ENCODE results near the gene CAMK2B.

Gene CAMK2B

DNA sequence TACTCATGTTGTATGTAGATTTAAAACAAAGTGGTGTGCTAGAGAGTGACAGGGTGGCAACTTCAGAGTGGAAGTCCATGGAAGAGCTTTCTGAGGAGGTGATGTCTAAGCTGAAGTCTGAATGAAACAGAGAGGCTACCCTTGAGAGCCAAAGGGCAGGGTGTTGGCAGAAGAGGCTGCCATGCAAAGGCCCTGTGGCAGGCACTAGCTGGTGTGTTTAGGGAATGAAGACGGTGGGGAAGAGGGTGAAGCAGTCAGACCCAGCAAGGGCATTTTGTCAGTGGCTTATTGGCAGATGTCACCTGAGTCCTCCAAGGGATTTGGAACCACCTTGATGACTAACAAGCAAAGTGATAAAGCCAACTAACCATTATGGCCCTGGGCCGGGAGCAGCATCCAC, 3.7 kb upstream of the CAMK2B start:
- H3K36me3 Mint-ChIP-seq (ENCODE audit: low read depth), result no peaks in the 10 kb centered on the region

DNA sequence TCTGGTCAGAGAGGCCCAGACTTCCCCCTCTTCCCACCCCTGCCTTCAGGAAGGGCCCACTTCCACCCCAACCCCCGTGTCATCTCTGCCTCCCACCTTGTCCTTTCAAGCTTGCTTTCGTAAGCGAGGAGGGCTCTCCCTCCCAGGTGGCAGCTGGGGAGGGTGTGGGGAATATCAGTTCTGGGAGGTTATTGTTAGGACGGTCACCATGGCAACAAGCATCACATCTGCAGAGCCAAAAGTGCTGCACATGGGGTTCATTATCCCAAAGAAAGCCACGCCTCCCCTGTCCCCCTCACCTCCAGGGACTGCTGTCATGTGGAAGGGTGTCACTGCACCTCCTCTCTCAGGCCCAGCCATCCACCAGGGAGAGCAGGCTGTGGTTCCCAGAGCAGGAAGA, 2.6 kb upstream of the CAMK2B start:
- Mint-ChIP-seq H3K9me3 (no peaks in the 10 kb centered on the region), H3K4me1 (peaks cover 26% of the 10 kb centered on the region), H3K36me3 (ENCODE audit: low read depth) (no peaks in the 10 kb centered on the region), H3K4me3 (no peak overlapping the region), H3K27ac (no peak overlapping the region), H3K27me3 (ENCODE audit: low read depth) (peaks cover 50% of the 10 kb centered on the region)
- TF ChIP-seq, protein P1, sequence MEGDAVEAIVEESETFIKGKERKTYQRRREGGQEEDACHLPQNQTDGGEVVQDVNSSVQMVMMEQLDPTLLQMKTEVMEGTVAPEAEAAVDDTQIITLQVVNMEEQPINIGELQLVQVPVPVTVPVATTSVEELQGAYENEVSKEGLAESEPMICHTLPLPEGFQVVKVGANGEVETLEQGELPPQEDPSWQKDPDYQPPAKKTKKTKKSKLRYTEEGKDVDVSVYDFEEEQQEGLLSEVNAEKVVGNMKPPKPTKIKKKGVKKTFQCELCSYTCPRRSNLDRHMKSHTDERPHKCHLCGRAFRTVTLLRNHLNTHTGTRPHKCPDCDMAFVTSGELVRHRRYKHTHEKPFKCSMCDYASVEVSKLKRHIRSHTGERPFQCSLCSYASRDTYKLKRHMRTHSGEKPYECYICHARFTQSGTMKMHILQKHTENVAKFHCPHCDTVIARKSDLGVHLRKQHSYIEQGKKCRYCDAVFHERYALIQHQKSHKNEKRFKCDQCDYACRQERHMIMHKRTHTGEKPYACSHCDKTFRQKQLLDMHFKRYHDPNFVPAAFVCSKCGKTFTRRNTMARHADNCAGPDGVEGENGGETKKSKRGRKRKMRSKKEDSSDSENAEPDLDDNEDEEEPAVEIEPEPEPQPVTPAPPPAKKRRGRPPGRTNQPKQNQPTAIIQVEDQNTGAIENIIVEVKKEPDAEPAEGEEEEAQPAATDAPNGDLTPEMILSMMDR (IDR thresholded peaks at IDR 0.05; ENCODE audit: unreplicated experiment in 3 of 3), result no peak

More for the DNA sequence above, 3.7 kb upstream of the CAMK2B start:
- peaks cover 39% of the 10 kb centered on the region for H3K27me3 Mint-ChIP-seq (ENCODE audit: low read depth)
- H3K9me3 Mint-ChIP-seq, result no peaks in the 10 kb centered on the region
- H3K27ac Mint-ChIP-seq, result no peak overlapping the region
- no peak overlapping the region for H3K4me3 Mint-ChIP-seq
- H3K4me1 Mint-ChIP-seq, result peaks cover 28% of the 10 kb centered on the region
- TF ChIP-seq, protein P1 (IDR thresholded peaks at IDR 0.05; ENCODE audit: unreplicated experiment in 3 of 3), result no peak

GRCh38 chr7:44326261-44327125, 1.1 kb upstream of the CAMK2B start:
- TF ChIP-seq, protein P1 (IDR thresholded peaks at IDR 0.05; ENCODE audit: unreplicated experiment in 3 of 3), result peak in 1 of 3 experiments; percentile 1
- H3K4me1 Mint-ChIP-seq, result peaks cover 20% of the 10 kb centered on the region

GRCh38 chr7:44325811-44326241, 432 bp upstream of the CAMK2B start:
- Mint-ChIP-seq H3K27me3 (ENCODE audit: low read depth) (peaks cover 67% of the 10 kb centered on the region), H3K4me1 (peaks cover 22% of the 10 kb centered on the region), H3K27ac (peak overlapping the region in 1 of 3 experiments; percentile 3), H3K36me3 (ENCODE audit: low read depth) (no peaks in the 10 kb centered on the region), H3K9me3 (no peaks in the 10 kb centered on the region), H3K4me3 (peak overlapping the region; percentile 90 to 94 (median 92))
- TF ChIP-seq, protein P1 (IDR thresholded peaks at IDR 0.05; ENCODE audit: unreplicated experiment in 3 of 3), result peak in 1 of 3 experiments; percentile 16

More at GRCh38 chr7:44326261-44327125, 1.1 kb upstream of the CAMK2B start:
- no peaks in the 10 kb centered on the region for H3K9me3 Mint-ChIP-seq
- no peak overlapping the region for H3K27ac Mint-ChIP-seq
- no peaks in the 10 kb centered on the region for H3K36me3 Mint-ChIP-seq (ENCODE audit: low read depth)
- H3K27me3 Mint-ChIP-seq (ENCODE audit: low read depth), result peaks cover 60% of the 10 kb centered on the region
- H3K4me3 Mint-ChIP-seq, result peak overlapping the region; percentile 77 to 92 (median 81)

DNA sequence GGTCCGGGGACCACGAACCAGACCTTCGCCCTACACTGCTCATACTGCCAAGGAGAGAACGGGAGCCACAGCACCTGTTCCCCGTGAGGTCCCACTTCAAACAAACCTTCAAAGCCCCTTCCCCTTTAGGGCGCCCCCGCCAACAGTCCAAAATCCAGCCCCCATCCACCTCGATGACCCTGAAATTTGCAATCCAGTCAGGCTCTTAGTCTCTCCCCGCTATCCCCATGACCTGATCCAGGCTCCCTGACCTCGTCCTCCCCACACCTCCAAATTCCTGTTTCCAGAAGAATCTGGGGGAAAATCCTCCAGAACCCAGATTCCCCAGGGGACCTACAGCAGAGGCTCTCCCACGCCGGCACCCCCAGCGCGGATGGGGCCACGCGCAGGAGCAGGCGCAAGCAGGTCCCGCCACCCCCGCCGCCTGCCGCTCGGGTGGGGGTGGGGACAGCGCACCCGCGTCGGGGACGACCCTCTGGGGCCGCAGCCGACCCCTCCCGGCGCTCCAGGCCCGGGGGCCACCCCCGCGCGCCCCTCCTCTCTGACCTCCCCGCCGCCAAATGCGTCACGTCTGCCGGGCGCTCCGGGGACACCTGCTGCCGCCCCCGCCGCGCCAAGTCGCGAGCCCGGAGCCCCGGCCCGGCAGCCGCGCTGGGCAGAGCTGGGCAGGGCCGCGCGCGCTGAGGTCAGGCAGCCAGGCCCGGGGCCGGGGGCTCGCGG, 753 bp downstream of the CAMK2B start:
- peak overlapping the region; percentile 80 to 83 (median 82) for H3K4me3 Mint-ChIP-seq
- H3K27me3 Mint-ChIP-seq (ENCODE audit: low read depth), result peaks cover 70% of the 10 kb centered on the region
- no peak overlapping the region for H3K27ac Mint-ChIP-seq

More for the DNA sequence above, 753 bp downstream of the CAMK2B start:
- no peaks in the 10 kb centered on the region for H3K9me3 Mint-ChIP-seq
- no peaks in the 10 kb centered on the region for H3K36me3 Mint-ChIP-seq (ENCODE audit: low read depth)
- H3K4me1 Mint-ChIP-seq, result peaks cover 24% of the 10 kb centered on the region
- TF ChIP-seq, protein P1 (IDR thresholded peaks at IDR 0.05; ENCODE audit: unreplicated experiment in 3 of 3), result no peak
